Astrocyte of the spinal cord (primary cell): ENCODE measurements around the gene DAPK2.

Experiments used
- DNase-seq: peaks from one replicate; pipeline ENCODE4 v3.0.0; 2011; ENCODE audit warnings: low read depth, low spot score
- H3K4me3 ChIP-seq: 2 replicates; pipeline ENCODE4 v1.5.1; 2011; ENCODE audit warnings: low read depth, mild to moderate bottlenecking, low read length, moderate library complexity
- in situ Hi-C: cut with HindIII; loops from 2 replicates; pipeline ENCODE4 v1.10.0; 2017; ENCODE audit warnings: low sequenced_read_pairs
- TF ChIP-seq, protein P1 (sequence below): IDR thresholded peaks from 2 replicates; pipeline ENCODE4 v1.5.1; 2012; ENCODE audit warnings: low read depth, mild to moderate bottlenecking, low read length, inconsistent platforms

The DAPK2 gene

DNA sequence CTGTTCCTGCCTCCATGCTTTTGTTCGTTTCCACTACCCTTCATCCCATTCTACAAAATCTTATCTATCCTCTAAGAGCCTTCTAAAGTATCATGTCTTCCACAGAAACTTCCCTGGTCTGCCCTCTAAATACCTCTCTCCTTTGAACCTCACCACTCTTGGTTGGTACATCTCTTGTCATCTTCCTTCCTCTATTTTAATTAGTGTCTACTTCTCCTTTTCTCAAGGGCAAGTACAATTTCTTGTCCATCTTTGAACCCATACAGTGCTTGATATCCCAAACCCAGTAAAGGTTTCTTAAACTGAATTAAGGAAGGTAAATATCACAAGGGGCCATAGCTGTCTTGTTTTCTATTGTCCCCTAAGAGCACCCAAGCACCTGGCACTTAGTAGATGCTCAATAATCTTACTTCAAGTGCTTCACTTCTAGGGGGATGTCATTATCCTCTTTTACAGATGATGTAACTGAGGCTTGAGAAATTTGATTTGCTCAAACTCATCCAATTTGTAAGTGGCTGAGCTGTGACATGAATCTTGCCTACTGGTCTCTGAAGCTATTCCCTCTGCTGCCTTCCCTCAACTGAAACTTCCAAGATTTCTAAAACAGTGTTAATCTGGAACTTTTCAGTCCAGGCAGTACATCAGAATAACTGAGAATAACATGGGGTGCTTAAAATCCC is 2.6 kb upstream of the DAPK2 start:
- TF ChIP-seq, protein P1, sequence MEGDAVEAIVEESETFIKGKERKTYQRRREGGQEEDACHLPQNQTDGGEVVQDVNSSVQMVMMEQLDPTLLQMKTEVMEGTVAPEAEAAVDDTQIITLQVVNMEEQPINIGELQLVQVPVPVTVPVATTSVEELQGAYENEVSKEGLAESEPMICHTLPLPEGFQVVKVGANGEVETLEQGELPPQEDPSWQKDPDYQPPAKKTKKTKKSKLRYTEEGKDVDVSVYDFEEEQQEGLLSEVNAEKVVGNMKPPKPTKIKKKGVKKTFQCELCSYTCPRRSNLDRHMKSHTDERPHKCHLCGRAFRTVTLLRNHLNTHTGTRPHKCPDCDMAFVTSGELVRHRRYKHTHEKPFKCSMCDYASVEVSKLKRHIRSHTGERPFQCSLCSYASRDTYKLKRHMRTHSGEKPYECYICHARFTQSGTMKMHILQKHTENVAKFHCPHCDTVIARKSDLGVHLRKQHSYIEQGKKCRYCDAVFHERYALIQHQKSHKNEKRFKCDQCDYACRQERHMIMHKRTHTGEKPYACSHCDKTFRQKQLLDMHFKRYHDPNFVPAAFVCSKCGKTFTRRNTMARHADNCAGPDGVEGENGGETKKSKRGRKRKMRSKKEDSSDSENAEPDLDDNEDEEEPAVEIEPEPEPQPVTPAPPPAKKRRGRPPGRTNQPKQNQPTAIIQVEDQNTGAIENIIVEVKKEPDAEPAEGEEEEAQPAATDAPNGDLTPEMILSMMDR = no peak

DNA sequence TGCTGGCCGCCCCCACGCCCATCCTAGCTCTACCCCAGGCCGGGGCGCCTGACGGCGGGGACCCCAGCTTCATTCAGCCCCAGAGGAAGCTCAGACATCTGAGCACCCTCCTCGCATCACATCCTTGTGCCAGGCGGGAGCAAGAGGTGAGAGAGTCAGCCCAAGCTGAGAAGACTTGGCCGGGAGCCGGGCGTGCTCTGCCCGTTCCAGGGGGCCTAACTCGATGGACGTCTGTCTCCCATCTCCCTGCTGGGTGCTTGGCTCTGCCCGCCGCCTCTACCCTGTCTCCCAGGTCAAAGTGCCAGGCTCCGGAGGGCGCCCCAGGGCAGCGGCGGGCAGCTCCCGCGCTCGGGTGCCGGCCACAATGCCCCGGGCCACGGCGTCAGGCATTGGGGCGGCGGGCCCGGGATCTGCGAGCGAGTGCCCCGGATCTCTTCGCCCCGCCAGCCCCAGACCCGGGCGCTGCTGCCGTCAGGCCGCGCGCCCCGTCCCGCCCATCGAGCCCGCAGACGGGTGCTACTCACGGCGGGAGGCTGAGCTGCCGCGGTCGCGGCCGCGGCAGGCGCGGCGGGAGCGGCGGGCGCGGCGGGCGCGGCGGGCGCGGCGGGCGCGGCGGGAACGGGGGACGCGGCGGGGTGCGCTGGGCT is 388 bp downstream of the DAPK2 start:
- DNase-seq = no peak
- in situ Hi-C loops = no loop called here
- peak overlapping the region; percentile 38 for H3K4me3 ChIP-seq
- TF ChIP-seq, protein P1 = no peak

More for the DNA sequence above, 2.6 kb upstream of the DAPK2 start:
- DNase-seq = no peak
- H3K4me3 ChIP-seq = no peak overlapping the region
- in situ Hi-C loops = no loop called here

DNA sequence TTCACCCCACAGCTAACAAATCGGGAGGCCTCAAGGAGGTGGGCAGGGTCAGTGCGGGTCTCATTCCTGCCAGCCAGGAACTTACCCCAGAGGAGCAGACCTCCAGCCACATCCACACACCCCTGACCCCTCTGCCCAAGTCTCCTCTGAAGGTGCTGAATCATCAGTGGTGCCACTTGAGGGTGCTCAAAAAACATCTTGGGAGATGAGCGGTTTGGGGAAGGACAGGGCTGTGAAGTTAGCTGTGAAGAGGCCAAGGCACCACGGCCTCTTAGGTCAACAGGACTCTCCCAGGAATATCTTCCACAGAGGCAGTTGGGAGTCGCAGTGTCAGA is 1.2 kb downstream of the DAPK2 start:
- H3K4me3 ChIP-seq = no peak overlapping the region
- in situ Hi-C loops = no loop called here
- DNase-seq = no peak
- TF ChIP-seq, protein P1 = no peak

DNA sequence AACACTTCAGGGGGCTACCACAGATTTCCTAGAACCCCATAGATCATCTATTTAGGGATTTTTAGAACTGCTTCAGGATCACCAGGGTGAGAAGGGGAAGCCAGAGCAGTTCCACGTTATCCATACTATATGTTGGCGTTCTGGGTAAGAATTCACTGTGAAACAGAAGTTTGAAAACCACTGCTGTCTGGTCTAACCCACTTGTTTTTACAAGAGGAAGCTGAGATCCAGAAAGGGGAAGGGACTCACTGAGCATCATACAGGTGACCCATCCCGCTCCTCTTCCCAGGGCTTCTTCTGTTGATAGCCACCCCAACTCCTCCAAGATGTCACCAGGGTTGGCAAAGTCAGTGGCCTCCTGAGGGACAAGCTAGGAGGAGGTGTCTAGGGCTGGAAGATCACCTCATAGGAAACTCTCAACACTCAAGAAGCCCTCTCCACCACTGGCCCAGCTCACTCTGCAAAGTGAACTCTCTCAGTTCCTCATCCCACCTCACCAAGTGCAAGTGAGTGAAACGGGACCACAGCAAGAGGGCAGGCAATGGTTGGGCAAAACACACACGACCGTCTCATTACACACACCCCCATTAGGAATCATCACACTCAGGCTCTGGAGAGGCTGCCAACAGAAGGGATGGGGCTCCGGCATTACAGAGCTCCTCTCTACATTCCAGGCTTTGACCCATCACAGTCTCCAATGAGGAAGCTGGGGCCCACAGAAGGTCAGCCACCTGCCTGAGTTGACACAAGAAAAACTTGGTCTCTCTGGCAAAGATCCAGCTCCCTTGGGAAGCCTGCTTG is 1.8 kb downstream of the DAPK2 start:
- TF ChIP-seq, protein P1 = no peak
- in situ Hi-C loops = no loop called here
- no peak overlapping the region for H3K4me3 ChIP-seq
- no peak for DNase-seq

DNA sequence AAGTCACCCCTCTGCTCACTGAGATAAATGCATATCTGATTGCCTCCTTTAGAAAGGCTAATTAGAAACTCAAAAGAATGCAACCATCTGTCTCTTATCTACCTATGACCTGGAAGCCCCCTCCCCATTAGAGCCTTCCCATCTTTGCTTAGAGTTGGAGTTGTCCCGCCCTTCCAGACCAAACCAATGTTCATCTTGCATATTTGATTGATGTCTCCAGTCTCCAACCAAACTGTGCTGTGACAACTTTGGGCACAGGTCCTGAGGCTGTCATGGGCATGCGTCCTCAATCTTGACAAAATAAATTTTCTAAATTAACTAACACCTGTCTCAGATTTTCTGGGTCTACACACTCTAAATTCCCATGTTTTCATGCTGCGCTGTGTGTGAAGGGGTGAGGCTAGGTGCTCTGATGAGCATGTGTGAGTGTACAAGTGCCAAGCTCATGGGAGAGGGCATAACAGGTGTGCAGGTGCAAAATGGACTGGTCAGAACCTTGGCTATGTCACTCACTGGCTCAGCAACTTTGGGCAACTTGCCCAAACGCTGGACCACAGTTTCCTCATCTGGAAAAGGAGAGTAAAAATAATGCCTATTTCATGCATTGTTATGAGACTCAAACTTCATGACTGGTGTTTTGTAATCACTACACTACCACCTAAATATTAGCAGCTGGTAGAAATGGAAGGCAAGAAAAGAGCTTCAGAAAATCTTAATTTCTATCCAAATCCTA is 7.2 kb downstream of the DAPK2 start:
- TF ChIP-seq, protein P1 = no peak
- no peak overlapping the region for H3K4me3 ChIP-seq
- in situ Hi-C loops = no loop called here
- DNase-seq = no peak

DNA sequence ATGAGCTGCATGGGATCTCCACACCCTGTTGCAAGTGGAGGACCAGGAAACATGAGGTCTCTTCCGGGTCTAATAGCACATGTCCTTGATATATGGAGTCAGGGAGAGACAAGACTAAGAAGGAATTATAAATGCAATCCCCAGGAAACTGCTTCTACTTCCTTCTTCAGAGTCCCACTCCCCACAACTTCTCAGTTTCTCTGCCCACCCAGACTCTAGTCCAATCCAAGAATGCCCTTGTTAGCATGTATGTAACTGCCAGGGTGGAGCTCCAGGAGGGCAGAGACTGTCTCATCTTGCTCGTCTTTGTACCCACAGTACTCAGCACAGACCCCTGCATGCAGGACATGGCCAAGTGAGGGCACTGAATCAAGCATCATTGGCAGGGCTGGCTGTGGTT is 8.3 kb downstream of the DAPK2 start:
- DNase-seq = no peak
- H3K4me3 ChIP-seq = no peak overlapping the region
- TF ChIP-seq, protein P1 = no peak
- in situ Hi-C loops = no loop called here
